ENCODE results near the gene C10orf53.

Gene C10orf53

DNA sequence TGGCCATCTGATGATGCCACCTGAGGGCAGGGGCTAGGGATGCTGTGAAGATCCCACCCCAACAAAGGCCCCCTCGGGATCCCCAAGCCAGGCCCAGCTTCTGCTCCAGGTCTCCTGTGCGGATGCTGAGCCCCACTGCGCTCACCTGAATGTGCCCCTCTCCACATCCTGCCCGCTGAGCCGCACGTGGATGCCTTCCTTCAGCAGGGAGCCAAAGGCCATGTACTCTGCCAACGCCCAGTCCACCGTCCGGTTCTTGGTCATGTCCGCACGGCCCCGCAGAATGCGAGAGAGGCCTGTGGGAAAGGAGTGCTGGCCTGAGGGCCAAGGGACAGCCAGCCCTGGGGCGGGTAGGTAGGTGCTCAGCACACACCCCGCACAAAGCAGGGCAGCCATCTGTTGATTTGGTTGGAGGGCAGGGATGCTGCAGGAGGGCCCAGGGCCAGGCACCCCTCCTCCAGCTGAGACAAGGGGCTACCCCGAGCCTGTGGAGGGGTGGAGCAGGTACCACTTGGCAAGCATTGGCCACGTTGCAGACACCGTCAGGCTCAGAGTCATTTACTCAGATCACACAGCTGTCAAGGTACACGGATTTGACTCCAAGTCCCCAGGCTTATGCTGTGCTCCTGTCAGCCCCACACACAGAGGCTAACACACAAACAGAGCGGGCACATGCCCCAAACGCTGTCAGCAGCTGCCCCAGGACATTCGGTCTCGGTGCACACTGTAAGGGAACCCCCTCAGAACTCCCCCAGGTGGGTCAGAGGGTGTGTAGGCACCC, 63.4 kb downstream of the C10orf53 start:
- TF ChIP-seq, protein P1, sequence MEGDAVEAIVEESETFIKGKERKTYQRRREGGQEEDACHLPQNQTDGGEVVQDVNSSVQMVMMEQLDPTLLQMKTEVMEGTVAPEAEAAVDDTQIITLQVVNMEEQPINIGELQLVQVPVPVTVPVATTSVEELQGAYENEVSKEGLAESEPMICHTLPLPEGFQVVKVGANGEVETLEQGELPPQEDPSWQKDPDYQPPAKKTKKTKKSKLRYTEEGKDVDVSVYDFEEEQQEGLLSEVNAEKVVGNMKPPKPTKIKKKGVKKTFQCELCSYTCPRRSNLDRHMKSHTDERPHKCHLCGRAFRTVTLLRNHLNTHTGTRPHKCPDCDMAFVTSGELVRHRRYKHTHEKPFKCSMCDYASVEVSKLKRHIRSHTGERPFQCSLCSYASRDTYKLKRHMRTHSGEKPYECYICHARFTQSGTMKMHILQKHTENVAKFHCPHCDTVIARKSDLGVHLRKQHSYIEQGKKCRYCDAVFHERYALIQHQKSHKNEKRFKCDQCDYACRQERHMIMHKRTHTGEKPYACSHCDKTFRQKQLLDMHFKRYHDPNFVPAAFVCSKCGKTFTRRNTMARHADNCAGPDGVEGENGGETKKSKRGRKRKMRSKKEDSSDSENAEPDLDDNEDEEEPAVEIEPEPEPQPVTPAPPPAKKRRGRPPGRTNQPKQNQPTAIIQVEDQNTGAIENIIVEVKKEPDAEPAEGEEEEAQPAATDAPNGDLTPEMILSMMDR (IDR thresholded peaks at IDR 0.05; ENCODE audit: insufficient read depth, low read depth, low read length, missing control alignments): no peak
- DNase-seq (ENCODE audit: low read depth): no peak
- no peak overlapping the region for H3K4me3 ChIP-seq (ENCODE audit: low read depth, low read length)

DNA sequence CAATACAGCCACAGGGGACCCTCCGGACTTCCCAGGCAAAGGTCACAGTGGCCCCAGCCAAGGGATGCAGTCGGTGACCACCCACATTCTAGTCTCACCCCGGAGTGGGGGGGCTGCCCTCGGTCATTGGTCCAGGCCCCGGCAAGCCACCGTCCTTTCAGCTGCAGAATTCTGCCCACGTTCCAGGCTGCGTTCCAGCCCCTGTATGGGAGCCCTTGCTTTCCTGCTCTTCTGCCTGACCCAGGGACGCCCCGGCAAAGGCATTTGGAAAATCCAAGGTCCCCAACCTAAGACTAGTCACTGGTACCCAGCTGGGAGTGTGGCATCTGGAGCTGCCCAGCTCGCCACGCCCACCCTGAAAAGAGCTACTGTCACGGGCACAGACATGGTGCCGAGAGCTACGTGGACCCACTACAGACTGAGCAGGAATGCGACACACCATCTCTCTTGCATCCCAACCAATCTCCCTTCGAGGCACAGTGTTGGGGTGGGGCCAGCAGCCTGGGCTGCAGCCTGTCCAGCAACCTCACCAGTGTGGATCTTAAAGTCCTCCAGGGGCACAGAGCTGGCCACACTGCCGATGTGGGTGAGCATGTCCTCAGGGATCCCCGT, 64.1 kb downstream of the C10orf53 start:
- no peak for DNase-seq (ENCODE audit: low read depth)
- TF ChIP-seq, protein P1 (IDR thresholded peaks at IDR 0.05; ENCODE audit: insufficient read depth, low read depth, low read length, missing control alignments): no peak
- no peak overlapping the region for H3K4me3 ChIP-seq (ENCODE audit: low read depth, low read length)

DNA sequence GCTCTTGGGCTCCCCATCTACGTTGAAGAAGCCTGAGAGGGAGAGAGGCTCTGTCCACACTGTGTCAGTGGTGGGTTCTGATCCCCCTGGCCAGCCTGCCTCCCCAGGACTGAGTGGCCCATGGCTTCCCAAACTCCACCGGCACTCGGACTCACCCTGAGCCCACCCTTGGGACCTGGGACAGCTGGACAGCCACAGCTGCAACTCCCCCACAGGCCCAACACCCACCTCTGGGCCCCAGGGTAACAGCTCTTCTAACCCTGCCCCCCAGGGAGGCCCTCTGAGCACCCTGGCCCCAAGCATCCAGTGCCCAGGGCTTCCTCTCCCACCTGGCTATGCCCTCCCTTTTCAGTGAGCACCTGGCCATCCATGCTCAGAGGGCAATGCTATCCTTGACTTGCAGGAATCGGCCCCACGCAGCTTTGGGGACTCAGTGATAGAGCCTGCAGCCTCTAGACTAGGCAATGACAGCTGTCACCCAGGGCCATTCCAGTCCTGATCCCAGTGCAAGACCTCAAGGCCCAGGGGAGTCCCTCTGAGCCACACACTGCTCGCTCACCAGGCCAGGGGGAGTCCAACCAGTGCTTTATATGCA, 64.7 kb downstream of the C10orf53 start:
- TF ChIP-seq, protein P1 (IDR thresholded peaks at IDR 0.05; ENCODE audit: insufficient read depth, low read depth, low read length, missing control alignments): no peak
- no peak overlapping the region for H3K4me3 ChIP-seq (ENCODE audit: low read depth, low read length)
- DNase-seq (ENCODE audit: low read depth): no peak

DNA sequence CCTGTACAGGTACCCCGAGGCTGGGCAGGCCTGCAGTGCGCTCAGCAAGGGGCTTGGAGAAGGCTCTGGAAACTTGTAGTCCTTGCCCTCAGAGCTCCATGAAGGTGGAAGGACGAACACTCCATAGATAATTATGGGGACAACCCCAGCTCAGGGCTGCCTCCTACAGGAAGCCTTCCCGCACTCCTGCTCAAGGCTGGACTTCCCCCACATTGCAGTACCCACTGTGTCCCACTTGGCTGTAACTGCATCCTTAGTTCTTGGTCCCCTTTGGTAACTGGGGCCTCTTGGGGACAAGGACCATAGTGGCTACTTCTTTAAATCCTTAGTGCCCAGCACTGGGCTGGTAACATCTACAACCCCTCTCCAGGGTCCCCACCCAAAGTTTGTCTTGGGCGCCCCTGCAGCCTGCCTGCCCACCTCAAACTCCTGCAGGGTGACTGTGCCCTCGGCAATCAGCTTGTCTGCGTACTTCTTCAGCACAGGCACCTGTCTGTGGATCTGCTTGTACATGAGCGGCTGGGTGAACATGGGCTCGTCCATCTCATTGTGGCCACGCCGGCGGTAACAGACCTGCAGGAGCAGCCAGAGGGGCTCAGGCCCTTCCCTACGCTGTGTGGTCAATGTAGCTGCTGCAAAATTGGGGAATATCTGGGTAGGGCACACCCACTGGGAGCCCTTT, 65.6 kb downstream of the C10orf53 start:
- TF ChIP-seq, protein P1 (IDR thresholded peaks at IDR 0.05; ENCODE audit: insufficient read depth, low read depth, low read length, missing control alignments): no peak
- H3K4me3 ChIP-seq (ENCODE audit: low read depth, low read length): no peak overlapping the region
- DNase-seq (ENCODE audit: low read depth): no peak

DNA sequence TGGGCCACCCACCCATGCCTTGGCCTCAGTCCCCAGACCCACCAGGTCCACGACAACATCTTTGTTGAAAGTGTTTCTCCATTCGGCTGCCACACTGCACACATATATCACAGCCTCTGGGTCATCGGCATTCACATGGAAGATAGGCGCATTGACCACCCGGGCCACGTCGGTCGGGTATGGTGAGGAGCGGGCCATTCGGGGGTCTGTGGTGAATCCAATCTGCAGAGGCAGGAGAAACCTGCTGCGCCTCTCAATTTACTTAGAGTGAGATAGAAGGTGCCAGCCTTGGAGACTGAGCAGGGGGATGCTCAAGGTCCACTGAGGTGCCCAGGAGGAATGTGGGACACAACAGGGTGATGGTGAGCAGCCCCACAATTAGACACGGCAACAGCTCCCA, 66.3 kb downstream of the C10orf53 start:
- no peak overlapping the region for H3K4me3 ChIP-seq (ENCODE audit: low read depth, low read length)
- DNase-seq (ENCODE audit: low read depth): no peak
- TF ChIP-seq, protein P1 (IDR thresholded peaks at IDR 0.05; ENCODE audit: insufficient read depth, low read depth, low read length, missing control alignments): no peak

DNA sequence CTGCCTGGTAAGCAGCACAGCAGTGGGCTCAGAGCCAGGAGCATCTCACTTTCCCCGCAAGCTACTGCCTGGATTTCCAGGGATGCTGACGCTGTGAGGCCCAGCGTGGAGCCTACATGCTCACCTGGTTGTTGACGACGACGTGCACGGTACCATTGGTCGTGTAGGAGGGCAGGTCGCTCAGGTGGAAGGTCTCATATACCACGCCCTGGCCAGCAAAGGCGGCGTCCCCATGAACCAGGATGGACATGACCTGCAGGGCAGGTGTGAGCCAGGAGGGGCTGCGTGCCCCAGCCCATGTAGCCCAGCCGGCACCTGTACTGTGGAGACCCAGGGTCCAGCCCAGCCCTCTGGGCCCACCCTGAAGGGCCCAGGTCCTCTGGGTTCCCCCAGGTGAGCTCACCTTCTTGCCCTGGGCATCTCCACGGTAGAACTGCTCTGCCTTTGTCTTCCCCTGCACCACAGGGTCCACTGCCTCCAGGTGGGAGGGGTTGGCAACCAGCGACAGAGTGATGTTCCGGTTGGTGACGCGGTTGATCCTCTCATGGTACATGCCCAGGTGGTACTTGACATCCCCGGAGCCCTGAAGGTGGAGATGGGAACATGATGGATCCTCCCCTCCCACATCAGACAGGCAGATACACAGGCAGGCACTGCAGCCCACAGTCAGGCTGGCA, 67.3 kb downstream of the C10orf53 start:
- no peak for DNase-seq (ENCODE audit: low read depth)

More for the DNA sequence above, 67.3 kb downstream of the C10orf53 start:
- TF ChIP-seq, protein P1 (IDR thresholded peaks at IDR 0.05; ENCODE audit: insufficient read depth, low read depth, low read length, missing control alignments): no peak
- no peak overlapping the region for H3K4me3 ChIP-seq (ENCODE audit: low read depth, low read length)

Data from GM12865 (cell line).